Mucosa of descending colon (tissue), 3 donors: Measurements from ENCODE around the gene SPOP. TPM values are rescaled to one million over a fixed set of nuclear protein-coding genes. Genes with fewer than 3 reads are reported as not detected.

Experiments
- ATAC-seq: fragments of 200-7000 bp; cut with Tn5 transposase; one replicate; pipeline ENCODE4 v1.9.1; 2020; ENCODE audit warnings: mild to moderate bottlenecking, moderate library complexity
- DNase-seq, 3 donors: peaks; one replicate each; pipeline ENCODE4 v3.0.0-alpha.2; 2020
- H3K36me3 ChIP-seq: fragments of 200-600 bp; one replicate; pipeline ENCODE4 v1.8.0; 2021; ENCODE audit warnings: low read depth, mild to moderate bottlenecking
- H3K4me1 ChIP-seq: fragments of 200-600 bp; one replicate; pipeline ENCODE4 v1.8.0; 2021; ENCODE audit warnings: low read depth, mild to moderate bottlenecking
- H3K4me3 ChIP-seq: fragments of 200-600 bp; one replicate; pipeline ENCODE4 v1.8.0; 2021; ENCODE audit warnings: mild to moderate bottlenecking
- H3K9me3 ChIP-seq: fragments of 200-600 bp; one replicate; pipeline ENCODE4 v1.8.0; 2021; ENCODE audit warnings: mild to moderate bottlenecking
- intact Hi-C, 2 donors: fragments of 100-400 bp; cut with DNase I in 1 of 2; cut with micrococcal nuclease in 1 of 2; formaldehyde crosslinking; loops; one replicate each; pipeline versions ENCODE4 v1.11.0 to v1.11.1; 2022; cut with DNase I, micrococcal nuclease
- total RNA-seq, 3 donors: library from RNA; stranded (reverse); fragmentation: NEBNext Ultra II Directional in 2 of 3; extraction: Animal tissue kit (Norgen Biotek cat#: 25700) in 2 of 3; gene quantifications; one replicate each; pipeline versions ENCODE4 v1.2.1 to v1.2.4, GENCODE V29; 2021 to 2023
- TF ChIP-seq, protein P1 (sequence below): fragments of 200-600 bp; IDR thresholded peaks from one replicate; pipeline ENCODE4 v1.8.0; 2022; ENCODE audit warnings: antibody characterized with exemption, mild to moderate bottlenecking
- donor health status: DM: no; HTN: no; CAD: no; lungs with moderate emphysema.
- donor health status: DM: no; HTN: no; CAD: no.
- donor health status: DM: no; HTN: yes; CAD: no.

SPOP gene
- total RNA-seq, 3 donors from 2014 or later: 47.6 to 213 (median 56.2) TPM

DNA sequence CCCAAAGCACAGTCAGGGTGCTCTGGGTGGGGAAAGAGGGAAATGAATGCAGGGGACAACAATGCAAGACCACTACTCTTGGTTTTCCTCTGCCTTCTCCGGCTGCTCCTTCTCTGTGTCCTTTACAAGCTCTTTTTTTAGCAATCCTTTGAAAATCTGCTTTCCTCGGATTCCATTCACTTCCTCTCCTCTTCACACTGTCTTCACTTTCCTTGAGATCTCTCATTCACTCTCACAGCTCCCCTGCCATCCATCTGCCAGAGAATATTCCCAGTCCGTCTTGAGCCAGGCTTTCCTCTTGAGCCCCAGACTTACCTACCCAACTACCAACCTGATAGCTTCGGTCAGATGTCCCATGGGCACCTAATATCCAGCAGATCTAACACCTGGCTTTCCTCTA lies 11.0 kb upstream of the SPOP start:
- DNase-seq: no peak
- TF ChIP-seq, protein P1, sequence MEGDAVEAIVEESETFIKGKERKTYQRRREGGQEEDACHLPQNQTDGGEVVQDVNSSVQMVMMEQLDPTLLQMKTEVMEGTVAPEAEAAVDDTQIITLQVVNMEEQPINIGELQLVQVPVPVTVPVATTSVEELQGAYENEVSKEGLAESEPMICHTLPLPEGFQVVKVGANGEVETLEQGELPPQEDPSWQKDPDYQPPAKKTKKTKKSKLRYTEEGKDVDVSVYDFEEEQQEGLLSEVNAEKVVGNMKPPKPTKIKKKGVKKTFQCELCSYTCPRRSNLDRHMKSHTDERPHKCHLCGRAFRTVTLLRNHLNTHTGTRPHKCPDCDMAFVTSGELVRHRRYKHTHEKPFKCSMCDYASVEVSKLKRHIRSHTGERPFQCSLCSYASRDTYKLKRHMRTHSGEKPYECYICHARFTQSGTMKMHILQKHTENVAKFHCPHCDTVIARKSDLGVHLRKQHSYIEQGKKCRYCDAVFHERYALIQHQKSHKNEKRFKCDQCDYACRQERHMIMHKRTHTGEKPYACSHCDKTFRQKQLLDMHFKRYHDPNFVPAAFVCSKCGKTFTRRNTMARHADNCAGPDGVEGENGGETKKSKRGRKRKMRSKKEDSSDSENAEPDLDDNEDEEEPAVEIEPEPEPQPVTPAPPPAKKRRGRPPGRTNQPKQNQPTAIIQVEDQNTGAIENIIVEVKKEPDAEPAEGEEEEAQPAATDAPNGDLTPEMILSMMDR: no peak
- Histone ChIP-seq H3K4me3 (no peak overlapping the region), H3K36me3 (no peaks in the 10 kb centered on the region), H3K9me3 (no peaks in the 10 kb centered on the region), H3K4me1 (no peaks in the 10 kb centered on the region)
- no peak for ATAC-seq
- intact Hi-C loops: no loop called here

DNA sequence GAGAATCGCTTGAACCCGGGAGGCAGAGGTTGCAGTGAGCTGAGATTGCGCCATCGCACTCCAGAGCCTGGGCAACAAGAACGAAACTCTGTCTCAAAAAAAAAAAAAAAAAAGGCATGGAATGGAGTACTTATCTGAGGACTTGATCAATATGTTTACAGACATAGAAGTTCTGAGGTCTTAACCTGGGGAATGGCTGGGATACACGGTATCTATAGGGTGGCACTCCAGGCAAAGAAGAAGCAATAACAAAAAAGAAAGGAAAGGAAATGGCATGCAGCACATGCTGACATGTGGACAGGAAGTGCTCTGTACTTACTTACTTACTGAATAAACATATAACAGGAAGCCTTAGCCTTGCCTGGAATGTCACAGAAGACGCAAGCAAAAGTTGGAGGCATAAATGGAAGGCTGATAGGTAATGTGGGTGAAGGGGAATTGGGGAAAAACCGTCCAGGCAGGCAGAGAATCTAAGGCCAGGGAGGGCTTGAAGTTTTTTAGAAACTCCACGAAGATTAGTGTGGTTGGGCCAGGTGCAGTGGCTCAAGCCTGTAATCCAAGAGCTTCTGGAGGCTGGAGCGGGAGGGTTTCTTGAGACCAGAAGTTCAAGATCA lies 10.1 kb upstream of the SPOP start:
- TF ChIP-seq, protein P1: no peak
- H3K9me3 ChIP-seq: no peaks in the 10 kb centered on the region
- DNase-seq: no peak
- H3K4me3 ChIP-seq: no peak overlapping the region
- H3K36me3 ChIP-seq: no peaks in the 10 kb centered on the region
- ATAC-seq: peak; percentile 77
- H3K4me1 ChIP-seq: no peaks in the 10 kb centered on the region
- intact Hi-C loops: no loop called here

DNA sequence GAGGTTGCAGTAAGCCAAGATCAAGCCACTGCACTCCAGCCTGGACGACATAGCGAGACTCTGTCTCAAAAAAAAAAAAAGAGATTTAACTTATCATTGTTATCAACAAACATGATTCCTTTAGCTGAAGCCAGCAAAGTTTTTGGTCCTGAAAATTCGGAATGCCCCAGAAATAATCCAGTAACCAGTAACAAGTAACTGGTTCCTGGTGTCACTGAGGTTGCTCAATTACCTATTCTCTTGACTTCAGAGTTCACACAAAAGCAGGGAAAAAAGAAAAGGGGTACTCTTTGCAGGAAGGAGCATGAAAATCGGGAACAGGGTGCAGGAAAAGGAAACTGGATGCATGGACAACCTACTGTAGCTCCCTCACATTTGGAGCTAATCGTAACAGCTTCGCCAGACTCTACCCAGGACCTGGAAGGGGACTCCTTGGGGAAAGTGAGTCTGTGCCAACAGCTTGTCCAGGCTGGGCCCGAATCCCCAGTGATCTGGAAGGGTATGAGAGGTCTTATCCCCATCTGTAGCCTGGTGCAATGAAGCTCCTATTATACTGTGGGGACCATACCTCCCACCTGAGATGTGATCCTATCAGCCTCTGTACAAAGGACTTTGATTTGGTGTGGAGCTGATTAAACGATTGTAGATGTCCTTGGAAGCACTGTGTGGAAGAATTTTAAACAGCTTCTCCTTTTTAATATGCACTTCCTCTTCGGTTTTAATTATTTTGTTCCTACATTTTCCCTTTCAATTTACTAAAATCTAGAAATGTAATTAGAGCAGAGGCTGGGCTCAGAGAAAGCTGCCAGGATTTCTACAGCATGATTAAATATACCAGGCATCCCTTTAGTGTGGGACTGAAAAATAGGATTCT lies 3.4 kb upstream of the SPOP start:
- Histone ChIP-seq H3K4me1 (peaks cover 7% of the 10 kb centered on the region), H3K9me3 (no peaks in the 10 kb centered on the region), H3K36me3 (peaks cover 3% of the 10 kb centered on the region), H3K4me3 (no peak overlapping the region)
- intact Hi-C loops: no loop called here
- no peak for DNase-seq
- TF ChIP-seq, protein P1: no peak
- ATAC-seq: no peak

DNA sequence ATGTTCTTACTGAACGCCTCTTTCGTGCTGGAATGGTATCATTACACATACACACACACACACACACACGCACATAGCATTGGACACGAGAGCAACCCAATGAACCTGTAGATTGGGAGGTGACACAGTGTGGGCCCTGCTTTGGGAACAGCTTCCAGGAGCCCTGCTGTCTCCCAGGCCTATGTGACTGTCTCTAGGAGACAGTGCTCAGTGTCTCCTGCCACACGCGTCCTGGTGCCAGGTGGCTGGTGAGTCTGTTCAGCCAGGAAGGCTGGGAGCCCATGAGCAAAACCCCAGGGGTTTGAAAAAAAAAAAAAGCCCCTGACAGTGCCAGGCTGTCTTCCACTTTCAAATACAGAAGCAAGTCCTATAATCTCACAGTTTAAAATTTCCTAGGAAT lies 2.4 kb upstream of the SPOP start:
- ATAC-seq (no peak), DNase-seq (no peak)
- intact Hi-C loops: no loop called here

DNA sequence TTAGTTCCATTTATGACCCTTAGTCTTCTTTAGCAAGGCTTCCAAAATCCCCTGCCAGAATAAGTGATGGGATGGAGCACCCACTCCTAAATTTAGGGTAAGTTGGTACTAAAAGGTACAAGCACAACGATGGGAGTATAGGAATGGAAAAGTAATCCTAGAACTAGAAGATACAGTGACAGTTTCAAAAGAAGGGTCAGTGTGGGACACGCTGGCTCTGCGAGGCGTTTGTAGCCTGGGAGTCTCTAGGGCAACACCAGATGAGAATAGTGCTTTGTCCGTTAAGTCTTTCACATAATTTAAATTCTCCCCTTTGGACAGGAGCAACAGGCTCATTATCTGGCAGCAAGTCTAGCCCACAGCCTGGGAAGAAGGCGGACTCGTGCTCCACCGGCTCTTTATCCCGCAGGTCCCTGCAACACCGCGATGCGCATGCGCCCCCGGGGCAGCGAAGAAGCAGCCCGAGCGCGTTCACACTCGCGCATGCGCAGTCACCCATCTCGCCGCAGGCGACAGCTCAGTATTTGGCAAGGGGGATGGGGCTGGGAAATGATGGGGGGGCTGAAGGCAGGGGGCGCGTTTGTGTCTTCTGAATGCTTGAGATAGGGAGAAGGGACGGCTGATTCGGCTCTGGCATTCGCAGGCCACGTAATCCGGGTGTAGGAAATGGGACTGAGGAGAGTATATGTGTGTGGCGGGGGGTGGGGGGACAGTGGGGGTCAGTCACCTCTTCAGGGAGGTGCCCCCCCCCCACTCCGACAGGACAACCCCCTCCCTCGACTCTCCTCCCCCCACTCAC lies 564 bp downstream of the SPOP start:
- DNase-seq (peak; percentile 97), ATAC-seq (peak; percentile 81)
- peak overlapping the region; percentile 30 for H3K4me3 ChIP-seq
- peaks cover 3% of the 10 kb centered on the region for H3K36me3 ChIP-seq
- TF ChIP-seq, protein P1: no peak
- intact Hi-C loops: no loop called here
- H3K9me3 ChIP-seq: no peaks in the 10 kb centered on the region
- peaks cover 30% of the 10 kb centered on the region for H3K4me1 ChIP-seq

More for the DNA sequence above, 2.4 kb upstream of the SPOP start:
- H3K4me1 ChIP-seq: peaks cover 17% of the 10 kb centered on the region
- no peaks in the 10 kb centered on the region for H3K9me3 ChIP-seq
- peaks cover 3% of the 10 kb centered on the region for H3K36me3 ChIP-seq
- TF ChIP-seq, protein P1: no peak
- H3K4me3 ChIP-seq: no peak overlapping the region
